ENCODE measurements around the gene HNRNPA1L2. TPM values are rescaled to one million over a fixed set of nuclear protein-coding genes. Genes with fewer than 3 reads are reported as not detected.
"Not testable (repeated sequence)": the region's sequence is repeated elsewhere in the genome, so short reads cannot be mapped to it uniquely, and the experiment has no call there.

The HNRNPA1L2 gene
- total and polyA plus RNA-seq, 11 donors: 0.81 to 4.7 (median 3.2) TPM

- peaks cover 0 to 12% (median 2%) of the 10 kb centered on the region in 9 donors for H3K36me3 ChIP-seq
- peaks cover 0 to 22% (median 7%) of the 10 kb centered on the region in 12 donors for H3K4me1 ChIP-seq
- no peaks in the 10 kb centered on the region for H3K9me3 ChIP-seq
- intact Hi-C loops (cut with DNase I): loop anchor here in 8 of 10 donors (1.0 to 10.0 kb wide), 4 partner anchors 35 to 347 kb away; partner anchors contain the start of gene SUGT1 (in 7 of the 8)
- ATAC-seq: peak; percentile 97 to 99 (median 99)
- DNase-seq: peak; percentile 80 to 85 (median 84)
- no peaks in the 10 kb centered on the region for H3K27me3 ChIP-seq
- peak overlapping the region; percentile 58 to 88 (median 80) for H3K27ac ChIP-seq
- WGBS, 4 donors: 0 to 2% (median 2%) methylated on average over 49 to 51 of the region's 51 CpGs
- H3K4me3 ChIP-seq: peak overlapping the region; percentile 44 to 96 (median 72)
- TF ChIP-seq POLR2A (IDR thresholded peaks at IDR 0.05) (peak in 1 of 2 donors; percentile 55), CTCF (IDR thresholded peaks at IDR 0.05) (no peak)
Measured at GRCh38 chr13:52617070-52618060, 24.9 kb upstream of the HNRNPA1L2 start.

- peaks cover 0 to 88% (median 43%) of the 10 kb centered on the region in 9 donors for H3K36me3 ChIP-seq
- H3K27ac ChIP-seq: peak overlapping the region in 1 of 12 donors; percentile 31
- intact Hi-C loops (cut with DNase I); DNase-seq; ATAC-seq; H3K9me3 ChIP-seq; H3K4me1 ChIP-seq; H3K27me3 ChIP-seq: not testable (repeated sequence)
- 66 to 69% (median 67%) methylated on average over 7 of the region's 7 CpGs for WGBS, 4 donors
- peak overlapping the region in 3 of 12 donors; percentile 1 to 28 (median 22) for H3K4me3 ChIP-seq
Measured at GRCh38 chr13:52631083-52631690, 11.0 kb upstream of the HNRNPA1L2 start.

- no peak overlapping the region for H3K27ac ChIP-seq
- no peak overlapping the region for H3K4me3 ChIP-seq
- no peaks in the 10 kb centered on the region for H3K4me1 ChIP-seq
- ATAC-seq: no peak
- H3K27me3 ChIP-seq: no peaks in the 10 kb centered on the region
- peaks cover 0 to 79% (median 46%) of the 10 kb centered on the region in 9 donors for H3K36me3 ChIP-seq
- TF ChIP-seq POLR2A (IDR thresholded peaks at IDR 0.05) (no peak), CTCF (IDR thresholded peaks at IDR 0.05) (no peak)
- H3K9me3 ChIP-seq: no peaks in the 10 kb centered on the region
- DNase-seq: no peak
- WGBS, 4 donors: 88 to 92% (median 91%) methylated on average over 5 of the region's 5 CpGs
- intact Hi-C loops (cut with DNase I): no loop called here
Measured at GRCh38 chr13:52638666-52639328, 3.4 kb upstream of the HNRNPA1L2 start.

- ATAC-seq (peak in 3 of 4 donors; percentile 48 to 80 (median 50)), DNase-seq (no peak)
- intact Hi-C loops (cut with DNase I): no loop called here
- H3K36me3 ChIP-seq: peaks cover 0 to 47% (median 35%) of the 10 kb centered on the region in 9 donors
- 44 to 65% (median 54%) methylated on average over 3 of the region's 3 CpGs for WGBS, 4 donors
- H3K9me3 ChIP-seq: no peaks in the 10 kb centered on the region
- no peaks in the 10 kb centered on the region for H3K4me1 ChIP-seq
- no peaks in the 10 kb centered on the region for H3K27me3 ChIP-seq
- TF ChIP-seq CTCF (IDR thresholded peaks at IDR 0.05) (no peak), POLR2A (IDR thresholded peaks at IDR 0.05) (no peak)
- H3K27ac ChIP-seq: no peak overlapping the region
- no peak overlapping the region for H3K4me3 ChIP-seq
Measured at GRCh38 chr13:52644108-52644507, 1.9 kb downstream of the HNRNPA1L2 start.

Measured in heart left ventricle (tissue), 16 donors.